IPS-15b (cell line): ENCODE results near the gene S100A8.
"Not testable (repeated sequence)": the region's sequence is repeated elsewhere in the genome, so short reads cannot be mapped to it uniquely, and the experiment has no call there.

ENCODE experiments used
- H3K27me3 ChIP-seq: one replicate; pipeline ENCODE4 v1.6.1; 2013; ENCODE audit warnings: low read length; ENCODE audit not compliant: control insufficient read depth, insufficient read depth
- H3K36me3 ChIP-seq: one replicate; pipeline ENCODE4 v1.6.1; 2013; ENCODE audit warnings: low read length; ENCODE audit not compliant: control insufficient read depth, insufficient read depth
- H3K4me1 ChIP-seq: one replicate; pipeline ENCODE4 v1.6.1; 2013; ENCODE audit warnings: mild to moderate bottlenecking, low read length; ENCODE audit not compliant: control insufficient read depth, insufficient read depth
- H3K4me3 ChIP-seq: one replicate; pipeline ENCODE4 v1.5.1; 2013; ENCODE audit warnings: low read depth, low read length
- H3K9ac ChIP-seq: one replicate; pipeline ENCODE4 v1.6.1; 2013; ENCODE audit warnings: low read depth, mild to moderate bottlenecking, low read length
- H3K9me3 ChIP-seq: one replicate; pipeline ENCODE4 v1.6.1; 2013; ENCODE audit warnings: mild to moderate bottlenecking, low read length; ENCODE audit not compliant: control insufficient read depth, insufficient read depth

Gene S100A8

GRCh38 chr1:153407274-153407673 lies 16.4 kb upstream of the S100A8 start:
- peaks cover 11% of the 10 kb centered on the region for H3K27me3 ChIP-seq
- not testable (repeated sequence) for H3K4me1 ChIP-seq, H3K9ac ChIP-seq, H3K4me3 ChIP-seq, H3K36me3 ChIP-seq, H3K9me3 ChIP-seq

GRCh38 chr1:153405825-153406599 lies 15.1 kb upstream of the S100A8 start:
- H3K4me3 ChIP-seq, H3K9ac ChIP-seq, H3K36me3 ChIP-seq, H3K9me3 ChIP-seq, H3K4me1 ChIP-seq: not testable (repeated sequence)
- H3K27me3 ChIP-seq: peaks cover 11% of the 10 kb centered on the region

- Histone ChIP-seq H3K9me3 (no peaks in the 10 kb centered on the region), H3K4me1 (no peaks in the 10 kb centered on the region), H3K4me3 (no peak overlapping the region), H3K9ac (no peak overlapping the region), H3K27me3 (peaks cover 11% of the 10 kb centered on the region), H3K36me3 (no peaks in the 10 kb centered on the region)
These were observed 13.9 kb upstream of the S100A8 start for GRCh38 chr1:153404768-153405167.

- no peak overlapping the region for H3K4me3 ChIP-seq
- peaks cover 11% of the 10 kb centered on the region for H3K27me3 ChIP-seq
- H3K4me1 ChIP-seq: no peaks in the 10 kb centered on the region
- no peaks in the 10 kb centered on the region for H3K36me3 ChIP-seq
- H3K9me3 ChIP-seq: no peaks in the 10 kb centered on the region
- H3K9ac ChIP-seq: no peak overlapping the region
These were observed 13.3 kb upstream of the S100A8 start for GRCh38 chr1:153404086-153404635.

GRCh38 chr1:153403421-153404085 lies 12.7 kb upstream of the S100A8 start:
- no peaks in the 10 kb centered on the region for H3K9me3 ChIP-seq
- peaks cover 11% of the 10 kb centered on the region for H3K27me3 ChIP-seq

GRCh38 chr1:153402226-153402625 lies 11.4 kb upstream of the S100A8 start:
- Histone ChIP-seq H3K27me3 (peaks cover 11% of the 10 kb centered on the region), H3K9me3 (no peaks in the 10 kb centered on the region), H3K36me3 (no peaks in the 10 kb centered on the region), H3K4me1 (no peaks in the 10 kb centered on the region), H3K4me3 (no peak overlapping the region), H3K9ac (no peak overlapping the region)

More at GRCh38 chr1:153403421-153404085, 12.7 kb upstream of the S100A8 start:
- Histone ChIP-seq H3K9ac (no peak overlapping the region), H3K36me3 (no peaks in the 10 kb centered on the region), H3K4me3 (no peak overlapping the region), H3K4me1 (no peaks in the 10 kb centered on the region)

- no peak overlapping the region for H3K9ac ChIP-seq
- H3K27me3 ChIP-seq: peaks cover 11% of the 10 kb centered on the region
- no peaks in the 10 kb centered on the region for H3K9me3 ChIP-seq
- H3K4me3 ChIP-seq: no peak overlapping the region
- H3K36me3 ChIP-seq: no peaks in the 10 kb centered on the region
- no peaks in the 10 kb centered on the region for H3K4me1 ChIP-seq
These were observed 10.6 kb upstream of the S100A8 start for GRCh38 chr1:153401461-153401860.

- H3K9ac ChIP-seq: no peak overlapping the region
- peaks cover 11% of the 10 kb centered on the region for H3K27me3 ChIP-seq
- H3K4me3 ChIP-seq: no peak overlapping the region
- no peaks in the 10 kb centered on the region for H3K4me1 ChIP-seq
- H3K36me3 ChIP-seq: no peaks in the 10 kb centered on the region
- H3K9me3 ChIP-seq: no peaks in the 10 kb centered on the region
These were observed 9.4 kb upstream of the S100A8 start for GRCh38 chr1:153400244-153400643.

GRCh38 chr1:153399401-153400055 lies 8.7 kb upstream of the S100A8 start:
- H3K4me1 ChIP-seq: no peaks in the 10 kb centered on the region
- H3K27me3 ChIP-seq: peaks cover 10% of the 10 kb centered on the region
- H3K9me3 ChIP-seq: no peaks in the 10 kb centered on the region
- no peak overlapping the region for H3K4me3 ChIP-seq
- no peak overlapping the region for H3K9ac ChIP-seq
- no peaks in the 10 kb centered on the region for H3K36me3 ChIP-seq

GRCh38 chr1:153397924-153398651 lies 7.2 kb upstream of the S100A8 start:
- H3K27me3 ChIP-seq: no peaks in the 10 kb centered on the region
- no peaks in the 10 kb centered on the region for H3K9me3 ChIP-seq
- no peaks in the 10 kb centered on the region for H3K36me3 ChIP-seq
- H3K4me3 ChIP-seq: no peak overlapping the region
- no peaks in the 10 kb centered on the region for H3K4me1 ChIP-seq
- no peak overlapping the region for H3K9ac ChIP-seq
